Sigmoid colon (tissue), 7 donors: ENCODE measurements around the gene MRPL53. TPM values are rescaled to one million over a fixed set of nuclear protein-coding genes. Genes with fewer than 3 reads are reported as not detected.
A peak's percentile ranks its signal among the peaks of the same experiment; 100 is the strongest.

Experiments
- DNase-seq: peaks from one replicate; pipeline ENCODE4 v3.0.0-alpha.2; 2019
- H3K27ac ChIP-seq, 4 donors: fragments of 200-600 bp; sonication (generic); one replicate each; pipeline ENCODE4 v1.5.1; 2016 to 2019; ENCODE audit warnings: mild to moderate bottlenecking in 1 of 4
- H3K27me3 ChIP-seq, 3 donors: fragments of 200-600 bp; sonication (generic); one replicate each; pipeline ENCODE4 v1.5.1; 2019; ENCODE audit warnings: mild to moderate bottlenecking in 1 of 3
- H3K36me3 ChIP-seq, 4 donors: fragments of 200-600 bp; sonication (generic); one replicate each; pipeline ENCODE4 v1.5.1; 2016 to 2019
- H3K4me1 ChIP-seq, 4 donors: fragments of 200-600 bp; sonication (generic); one replicate each; pipeline ENCODE4 v1.5.1; 2017 to 2019
- H3K4me3 ChIP-seq, 4 donors: fragments of 200-600 bp; sonication (generic); one replicate each; pipeline ENCODE4 v1.5.1; 2017 to 2019; ENCODE audit warnings: mild to moderate bottlenecking in 2 of 4, moderate library complexity in 1 of 4
- H3K9me3 ChIP-seq, 4 donors: fragments of 200-600 bp in 3 of 4; sonication (generic) in 3 of 4; one replicate each; pipeline versions ENCODE4 v1.5.1 to v1.6.1; 2013 to 2019
- CTCF ChIP-seq, 4 experiments: fragments of 450-650 bp in 3 of 4; fragments of 200-600 bp in 1 of 4; IDR thresholded peaks; one replicate each; pipeline ENCODE4 v1.5.1; 2016 to 2019; ENCODE audit warnings: antibody characterized with exemption in 4 of 4, mild to moderate bottlenecking in 3 of 4, moderate library complexity in 2 of 4
- EP300 ChIP-seq, 4 donors: sonication (generic); formaldehyde crosslinking; IDR thresholded peaks; one replicate each; pipeline ENCODE4 v1.6.1; 2017; ENCODE audit warnings: antibody characterized with exemption in 4 of 4
- POLR2A ChIP-seq, 2 donors: fragments of 450-650 bp; IDR thresholded peaks; one replicate each; pipeline ENCODE4 v1.6.1; 2016; ENCODE audit warnings: antibody characterized with exemption in 2 of 2, mild to moderate bottlenecking in 2 of 2, moderate library complexity in 2 of 2
- POLR2AphosphoS5 ChIP-seq, 4 donors: sonication (generic); formaldehyde crosslinking; IDR thresholded peaks; one replicate each; pipeline ENCODE4 v1.6.1; 2017; ENCODE audit warnings: antibody characterized with exemption in 4 of 4
- WGBS, 2 donors: extraction: QIAGEN DNeasy Blood & Tissue Kit; methylation state at CpG; one replicate each; pipeline ENCODE4 v1.1.7; 2013; 5-methylcytosine and 5-hydroxymethylcytosine counted together
- intact Hi-C: fragments of 100-400 bp; cut with DNase I; formaldehyde crosslinking; loops from one replicate; pipeline ENCODE4 v1.15.1; 2023
- polyA plus RNA-seq, 3 donors: library from polyadenylated mRNA; stranded (reverse); fragments of 200-250 nt; gene quantifications; one replicate each; pipeline ENCODE4 v1.2.3, GENCODE V29; 2013
- total RNA-seq, 4 donors: library from RNA; depleted of rRNA; stranded (reverse); fragments of >200 nt; gene quantifications; one replicate each; pipeline ENCODE4 v1.1.0, GENCODE V29; 2016
- donor health status: healthy with polysubstance abuse.
- donor health status: Bipolar disorder and iron deficiency.
- donor health status: healthy.

Gene MRPL53
- total and polyA plus RNA-seq, 7 donors, result 10.2 to 77.1 (median 59.7) TPM

- intact Hi-C loops, result loop anchor here (1.0 to 2.0 kb wide), 2 partner anchors 27 to 73 kb away; partner anchors contain the start of genes DOK1 and INO80B
- no peaks in the 10 kb centered on the region for H3K9me3 ChIP-seq
- H3K4me3 ChIP-seq, result peak overlapping the region; percentile 62 to 79 (median 76)
- H3K4me1 ChIP-seq, result peaks cover 0 to 33% (median 28%) of the 10 kb centered on the region in 4 donors
- DNase-seq, result no peak
- no peaks in the 10 kb centered on the region for H3K27me3 ChIP-seq
- WGBS, 2 donors, result 1 to 2% methylated on average over 80 of the region's 80 CpGs
- H3K36me3 ChIP-seq, result peaks cover 0 to 58% (median 8%) of the 10 kb centered on the region in 4 donors
- peak overlapping the region; percentile 87 to 92 (median 90) for H3K27ac ChIP-seq
- TF ChIP-seq EP300 (IDR thresholded peaks at IDR 0.05) (no peak), CTCF (IDR thresholded peaks at IDR 0.05) (no peak), POLR2A (IDR thresholded peaks at IDR 0.05) (no peak), POLR2AphosphoS5 (IDR thresholded peaks at IDR 0.05) (no peak)
Observed at GRCh38 chr2:74481961-74482800, 9.7 kb upstream of the MRPL53 start.

GRCh38 chr2:74481431-74481830 lies 9.0 kb upstream of the MRPL53 start:
- WGBS, 2 donors, result 52 to 77% methylated on average over 3 of the region's 3 CpGs
- H3K27ac ChIP-seq, result peak overlapping the region; percentile 87 to 92 (median 90)
- peak overlapping the region; percentile 62 to 79 (median 76) for H3K4me3 ChIP-seq
- no peaks in the 10 kb centered on the region for H3K9me3 ChIP-seq
- no peak for DNase-seq
- no peaks in the 10 kb centered on the region for H3K27me3 ChIP-seq
- TF ChIP-seq EP300 (IDR thresholded peaks at IDR 0.05), result no peak
- no peak for TF ChIP-seq POLR2A (IDR thresholded peaks at IDR 0.05)
- TF ChIP-seq CTCF (IDR thresholded peaks at IDR 0.05), result no peak
- no peak for TF ChIP-seq POLR2AphosphoS5 (IDR thresholded peaks at IDR 0.05)
- peaks cover 0 to 56% (median 9%) of the 10 kb centered on the region in 4 donors for H3K36me3 ChIP-seq
- peaks cover 0 to 33% (median 28%) of the 10 kb centered on the region in 4 donors for H3K4me1 ChIP-seq
- intact Hi-C loops, result no loop called here

GRCh38 chr2:74474899-74475298 lies 2.4 kb upstream of the MRPL53 start:
- no peaks in the 10 kb centered on the region for H3K9me3 ChIP-seq
- no peak overlapping the region for H3K4me3 ChIP-seq
- H3K4me1 ChIP-seq, result peaks cover 0 to 23% (median 21%) of the 10 kb centered on the region in 4 donors
- WGBS, 2 donors, result 90 to 96% methylated on average over 5 of the region's 5 CpGs
- no peaks in the 10 kb centered on the region for H3K27me3 ChIP-seq
- intact Hi-C loops, result loop anchor here (10.0 kb wide), 2 partner anchors 550 to 650 kb away; partner anchors contain the start of genes DGUOK and STAMBP
- peaks cover 0 to 54% (median 19%) of the 10 kb centered on the region in 4 donors for H3K36me3 ChIP-seq
- no peak for DNase-seq
- H3K27ac ChIP-seq, result no peak overlapping the region
- TF ChIP-seq EP300 (IDR thresholded peaks at IDR 0.05), result no peak
- no peak for TF ChIP-seq POLR2AphosphoS5 (IDR thresholded peaks at IDR 0.05)
- no peak for TF ChIP-seq POLR2A (IDR thresholded peaks at IDR 0.05)
- TF ChIP-seq CTCF (IDR thresholded peaks at IDR 0.05), result no peak

- Histone ChIP-seq H3K9me3 (no peaks in the 10 kb centered on the region), H3K36me3 (peaks cover 0 to 50% (median 19%) of the 10 kb centered on the region in 4 donors), H3K27ac (no peak overlapping the region), H3K27me3 (no peaks in the 10 kb centered on the region), H3K4me1 (peaks cover 0 to 23% (median 21%) of the 10 kb centered on the region in 4 donors), H3K4me3 (no peak overlapping the region)
- no peak for DNase-seq
- 93 to 95% methylated on average over 6 of the region's 6 CpGs for WGBS, 2 donors
- TF ChIP-seq POLR2A (IDR thresholded peaks at IDR 0.05), result no peak
- no peak for TF ChIP-seq CTCF (IDR thresholded peaks at IDR 0.05)
- no peak for TF ChIP-seq EP300 (IDR thresholded peaks at IDR 0.05)
- no peak for TF ChIP-seq POLR2AphosphoS5 (IDR thresholded peaks at IDR 0.05)
- intact Hi-C loops, result loop anchor here (10.0 kb wide), 2 partner anchors 550 to 650 kb away; partner anchors contain the start of genes DGUOK and STAMBP
Observed at GRCh38 chr2:74474481-74474880, 2.0 kb upstream of the MRPL53 start.
